SU-DHL-6 (cell line): ENCODE measurements around the gene TUBB8B.
"Not testable (repeated sequence)": the region's sequence is repeated elsewhere in the genome, so short reads cannot be mapped to it uniquely, and the experiment has no call there.

Source experiments
- CTCF ChIP-seq: fragments of 200-600 bp; sonication (generic); IDR thresholded peaks from one replicate; pipeline ENCODE4 v1.5.1; 2017; ENCODE audit warnings: antibody characterized with exemption, mild to moderate bottlenecking, low read length, moderate library complexity; ENCODE audit not compliant: insufficient read depth, poor library complexity, severe bottlenecking
- EZH2phosphoT487 ChIP-seq: fragments of 200-600 bp; sonication (generic), shearing (Covaris generic); conservative IDR thresholded peaks from 2 replicates; pipeline ENCODE4 v1.6.1; 2018; ENCODE audit warnings: mild to moderate bottlenecking, antibody characterized with exemption, low read length, moderate library complexity, mixed read lengths

DNA sequence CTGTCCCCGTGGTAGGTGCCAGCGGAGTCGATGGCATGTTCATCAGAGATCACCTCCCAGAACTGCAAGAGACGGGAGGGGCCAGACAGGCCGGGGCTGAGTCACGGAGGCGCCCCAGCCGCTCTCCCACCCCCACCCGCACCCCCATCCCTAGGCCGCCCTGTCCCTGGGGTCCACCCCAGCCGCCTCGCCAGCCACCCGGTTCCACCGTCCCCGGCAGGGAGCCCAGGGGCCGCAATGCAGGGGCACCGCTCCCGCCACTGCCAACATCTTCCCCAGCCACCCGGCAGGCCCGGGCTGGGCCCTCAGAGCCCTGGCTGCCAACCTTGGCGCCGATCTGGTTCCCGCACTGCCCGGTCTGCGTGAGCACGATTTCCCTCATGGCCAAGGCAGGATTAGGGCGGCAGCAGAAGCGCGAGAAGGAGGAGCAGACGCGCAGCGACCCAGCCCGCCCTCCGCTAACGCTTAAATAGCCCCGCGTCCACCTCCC, at the start of gene TUBB8B:
- not testable (repeated sequence) for TF ChIP-seq CTCF, EZH2phosphoT487
